Lower leg skin (tissue), 4 donors: ENCODE data around the gene GDPD4. TPM values are rescaled to one million over a fixed set of nuclear protein-coding genes. Genes with fewer than 3 reads are reported as not detected.

ENCODE experiments used
- DNase-seq, 2 donors: peaks; one replicate each; pipeline ENCODE4 v3.0.0-alpha.2; 2019; ENCODE audit warnings: low spot score in 2 of 2
- H3K4me3 ChIP-seq: fragments of 200-600 bp; sonication (generic); 2 replicates; pipeline ENCODE4 v1.5.1; 2017; ENCODE audit warnings: mild to moderate bottlenecking, low read depth; ENCODE audit not compliant: poor library complexity, severe bottlenecking
- POLR2A ChIP-seq, 2 donors: fragments of 450-650 bp; IDR thresholded peaks; one replicate each; pipeline ENCODE4 v1.6.1; 2016 to 2017; ENCODE audit warnings: antibody characterized with exemption in 2 of 2, mild to moderate bottlenecking in 1 of 2, moderate library complexity in 1 of 2
- WGBS, 2 donors: methylation state at CpG; one replicate each; pipeline ENCODE4 v1.1.5; 2018; 5-methylcytosine and 5-hydroxymethylcytosine counted together
- intact Hi-C: fragments of 100-400 bp; cut with DNase I; formaldehyde crosslinking; loops from one replicate; pipeline ENCODE4 v1.15.0; 2023; ENCODE audit warnings: low total_unique reads
- total RNA-seq, 4 donors: library from RNA; depleted of rRNA; stranded (reverse); fragments of >200 nt; gene quantifications; one replicate each; pipeline ENCODE4 v1.1.0, GENCODE V29; 2016
- TF ChIP-seq, protein P1 (sequence below), 3 donors: fragments of 450-650 bp; IDR thresholded peaks; one replicate each; pipeline ENCODE4 v1.5.1; 2016; ENCODE audit warnings: antibody characterized with exemption in 3 of 3, mild to moderate bottlenecking in 3 of 3, moderate library complexity in 2 of 3

Gene GDPD4
- total RNA-seq, 4 donors from 2014 or later = not detected

DNA sequence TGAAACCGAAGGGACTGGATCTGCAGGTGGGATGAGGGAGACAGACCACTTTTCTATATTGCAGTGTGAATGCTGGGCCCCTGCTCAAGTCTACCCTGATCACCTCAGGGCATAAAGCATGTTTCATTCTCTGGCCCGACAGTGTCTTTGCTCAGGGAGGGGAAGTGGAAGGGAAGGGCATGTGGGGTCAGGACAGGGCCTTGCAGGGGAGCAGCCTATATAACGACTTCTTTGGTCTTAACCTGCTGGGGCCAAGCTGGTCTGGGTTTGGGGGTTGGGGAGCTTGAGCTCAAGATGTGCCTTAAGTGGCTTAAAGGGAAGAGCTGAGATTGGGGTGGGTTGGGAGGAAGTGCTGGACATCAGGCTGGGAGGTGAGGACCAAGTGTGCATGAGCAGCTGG is 86.4 kb downstream of the GDPD4 start:
- TF ChIP-seq POLR2A (IDR thresholded peaks at IDR 0.05) = no peak
- TF ChIP-seq, protein P1, sequence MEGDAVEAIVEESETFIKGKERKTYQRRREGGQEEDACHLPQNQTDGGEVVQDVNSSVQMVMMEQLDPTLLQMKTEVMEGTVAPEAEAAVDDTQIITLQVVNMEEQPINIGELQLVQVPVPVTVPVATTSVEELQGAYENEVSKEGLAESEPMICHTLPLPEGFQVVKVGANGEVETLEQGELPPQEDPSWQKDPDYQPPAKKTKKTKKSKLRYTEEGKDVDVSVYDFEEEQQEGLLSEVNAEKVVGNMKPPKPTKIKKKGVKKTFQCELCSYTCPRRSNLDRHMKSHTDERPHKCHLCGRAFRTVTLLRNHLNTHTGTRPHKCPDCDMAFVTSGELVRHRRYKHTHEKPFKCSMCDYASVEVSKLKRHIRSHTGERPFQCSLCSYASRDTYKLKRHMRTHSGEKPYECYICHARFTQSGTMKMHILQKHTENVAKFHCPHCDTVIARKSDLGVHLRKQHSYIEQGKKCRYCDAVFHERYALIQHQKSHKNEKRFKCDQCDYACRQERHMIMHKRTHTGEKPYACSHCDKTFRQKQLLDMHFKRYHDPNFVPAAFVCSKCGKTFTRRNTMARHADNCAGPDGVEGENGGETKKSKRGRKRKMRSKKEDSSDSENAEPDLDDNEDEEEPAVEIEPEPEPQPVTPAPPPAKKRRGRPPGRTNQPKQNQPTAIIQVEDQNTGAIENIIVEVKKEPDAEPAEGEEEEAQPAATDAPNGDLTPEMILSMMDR (IDR thresholded peaks at IDR 0.05) = no peak
- intact Hi-C loops = no loop called here
- H3K4me3 ChIP-seq = no peak overlapping the region
- DNase-seq = no peak
- WGBS, 2 donors = 75 to 80% methylated on average over 3 of the region's 3 CpGs

DNA sequence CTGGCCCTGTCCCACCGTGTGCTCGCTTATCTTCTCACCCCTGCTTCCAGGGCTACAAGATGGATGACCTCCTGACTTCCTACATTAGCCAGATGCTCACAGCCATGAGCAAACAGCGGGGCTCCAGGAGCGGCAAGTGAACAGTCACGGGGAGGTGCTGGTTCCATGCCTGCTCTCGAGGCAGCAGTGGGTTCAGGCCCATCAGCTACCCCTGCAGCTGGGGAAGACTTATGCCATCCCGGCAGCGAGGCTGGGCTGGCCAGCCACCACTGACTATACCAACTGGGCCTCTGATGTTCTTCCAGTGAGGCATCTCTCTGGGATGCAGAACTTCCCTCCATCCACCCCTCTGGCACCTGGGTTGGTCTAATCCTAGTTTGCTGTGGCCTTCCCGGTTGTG is 86.9 kb downstream of the GDPD4 start:
- TF ChIP-seq, protein P1 (IDR thresholded peaks at IDR 0.05) = no peak
- TF ChIP-seq POLR2A (IDR thresholded peaks at IDR 0.05) = no peak
- WGBS, 2 donors = 92 to 93% methylated on average over 7 to 9 of the region's 9 CpGs
- DNase-seq = no peak
- no peak overlapping the region for H3K4me3 ChIP-seq
- intact Hi-C loops = no loop called here

DNA sequence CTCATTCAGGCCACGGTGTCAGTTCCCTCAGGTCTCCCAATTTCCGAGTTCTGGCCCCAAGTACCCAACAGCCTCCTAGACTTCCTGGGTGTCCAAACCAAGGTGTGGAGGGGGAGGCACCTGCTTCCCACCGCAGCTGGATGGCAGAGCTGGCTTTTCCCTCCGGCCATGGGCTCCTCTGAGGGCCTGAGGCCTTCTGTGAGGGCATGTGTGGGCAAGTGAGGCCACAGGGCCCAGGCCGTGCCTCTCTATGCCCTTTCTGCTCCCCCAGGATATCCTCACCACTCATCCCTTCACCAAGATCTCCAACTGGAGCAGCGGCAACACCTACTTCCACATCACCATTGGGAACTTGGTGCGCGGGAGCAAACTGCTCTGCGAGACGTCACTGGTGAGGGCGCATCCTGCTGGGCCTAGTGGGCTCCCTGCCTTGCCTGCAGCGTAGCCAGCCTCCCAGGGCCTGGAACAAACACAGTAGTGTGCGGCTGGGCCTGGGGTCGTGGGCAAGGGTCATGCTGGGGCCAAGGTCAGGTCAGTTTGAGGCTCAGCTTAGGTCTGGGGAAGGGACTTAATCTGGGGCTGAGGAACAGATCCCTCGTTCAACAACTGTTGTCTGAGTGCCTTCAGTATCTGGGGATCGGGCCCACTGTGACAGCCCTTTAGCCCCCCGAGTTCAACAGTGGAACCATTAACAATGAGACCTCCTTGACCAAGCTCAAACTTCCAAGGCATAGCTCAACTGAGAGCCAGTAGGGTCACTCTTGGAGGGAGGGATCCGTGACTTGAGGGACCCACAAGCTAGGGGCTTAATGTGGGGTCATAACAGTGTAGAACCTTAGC is 87.7 kb downstream of the GDPD4 start:
- peak in 1 of 2 donors; percentile 70 for DNase-seq
- intact Hi-C loops = no loop called here
- TF ChIP-seq POLR2A (IDR thresholded peaks at IDR 0.05) = no peak
- TF ChIP-seq, protein P1 (IDR thresholded peaks at IDR 0.05) = no peak
- no peak overlapping the region for H3K4me3 ChIP-seq
- 89 to 91% methylated on average over 17 to 18 of the region's 18 CpGs for WGBS, 2 donors

DNA sequence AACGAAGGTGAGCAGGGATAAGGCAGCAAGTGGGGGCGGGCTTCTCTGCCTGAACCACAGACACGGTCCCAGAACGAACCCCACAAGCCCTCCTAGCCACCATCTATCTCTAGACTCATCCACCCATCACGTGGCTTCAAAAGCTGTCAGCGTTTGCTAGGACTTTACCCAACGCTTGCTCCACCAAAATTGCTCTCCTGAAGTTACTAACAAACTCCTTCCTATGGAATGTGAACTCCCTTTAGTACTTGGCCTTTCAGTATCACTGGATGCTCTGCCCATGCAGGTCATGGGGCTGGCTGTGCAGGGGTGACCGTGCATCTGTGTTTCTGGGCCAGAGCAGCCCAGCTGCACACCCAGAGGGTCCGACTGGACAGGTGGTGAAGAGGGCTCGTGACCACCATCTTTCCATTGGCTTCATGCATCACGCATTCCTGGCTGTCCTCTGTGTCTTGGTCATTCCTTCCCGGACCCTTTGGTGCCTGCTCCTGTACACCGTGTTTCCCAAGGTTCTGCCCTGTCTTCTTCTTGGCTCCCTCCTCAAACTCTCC is 88.4 kb downstream of the GDPD4 start:
- intact Hi-C loops = no loop called here
- 86 to 96% methylated on average over 13 of the region's 13 CpGs for WGBS, 2 donors
- DNase-seq = no peak
- no peak overlapping the region for H3K4me3 ChIP-seq
- TF ChIP-seq, protein P1 (IDR thresholded peaks at IDR 0.05) = no peak
- TF ChIP-seq POLR2A (IDR thresholded peaks at IDR 0.05) = no peak

DNA sequence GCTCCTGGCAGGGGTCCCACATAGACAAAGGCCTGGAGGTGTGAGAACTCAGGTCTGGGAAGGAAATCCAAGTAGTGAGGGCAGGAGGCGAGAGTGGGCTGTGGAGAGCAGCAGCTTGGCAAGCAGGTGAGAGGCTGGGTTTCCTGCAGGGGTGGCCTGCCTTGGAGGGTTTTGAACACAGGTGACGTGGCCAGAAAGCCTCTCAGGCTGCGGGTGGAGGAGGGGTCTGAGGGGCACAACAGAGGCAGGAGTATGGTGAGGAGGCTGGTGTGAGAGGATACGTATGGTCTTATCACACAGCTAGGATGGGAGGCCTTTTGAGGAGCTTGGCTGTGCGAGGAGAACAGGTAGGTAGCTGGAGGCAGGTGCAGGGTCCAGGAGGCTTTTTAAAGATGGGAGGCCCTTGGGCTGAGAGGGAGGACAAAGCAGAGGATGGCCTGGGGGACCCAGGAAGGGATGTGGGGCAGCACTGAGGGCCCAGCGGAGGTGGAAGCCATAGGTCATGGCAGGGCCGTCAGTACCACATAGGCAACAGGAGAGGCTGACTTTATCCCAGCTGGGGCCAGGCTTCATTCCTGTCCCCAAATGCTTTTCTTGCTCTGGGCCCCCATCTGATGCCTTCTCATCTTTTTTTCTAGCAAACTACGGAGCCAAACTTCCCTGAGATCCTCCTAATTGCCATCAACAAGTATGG is 89.0 kb downstream of the GDPD4 start:
- no peak for TF ChIP-seq POLR2A (IDR thresholded peaks at IDR 0.05)
- TF ChIP-seq, protein P1 (IDR thresholded peaks at IDR 0.05) = no peak
- no peak overlapping the region for H3K4me3 ChIP-seq
- intact Hi-C loops = no loop called here
- peak in 1 of 2 donors; percentile 63 for DNase-seq
- 91 to 93% methylated on average over 8 of the region's 8 CpGs for WGBS, 2 donors
